K562 (cell line): ENCODE measurements around the gene CUX1. TPM values are rescaled to one million over a fixed set of nuclear protein-coding genes. Genes with fewer than 3 reads are reported as not detected.

Experiments
- ATAC-seq: fragments of 200-7000 bp; cut with Tn5 transposase; 3 replicates; pipeline ENCODE4 v1.9.1; 2020; ENCODE audit warnings: moderate library complexity
- BruUV-seq: library from RNA; stranded (reverse); fragments of 400-500 nt; replicated peaks from 2 replicates; lab custom pipeline; 2021; lab: Mats Ljungman, UMichigan
- CTCF ChIA-PET: fragments of 300-600 bp; formaldehyde crosslinking; extraction: SDS; loops from one replicate; lab custom pipeline; 2021; ENCODE audit warnings: low intra/inter-chr PET ratio; lab: Yijun Ruan, JAX
- POLR2A ChIA-PET: fragments of 300-600, 350-650 bp; sonication (Branson Sonifier 250); formaldehyde crosslinking; extraction: SDS; loops from one replicate; lab custom pipeline; 2021; ENCODE audit warnings: antibody characterized with exemption, inconsistent platforms; lab: Yijun Ruan, JAX
- DNase-seq, 4 experiments: peaks; one replicate each; pipeline versions ENCODE4 v3.0.0 to v3.0.0-alpha.2; 2011 to 2018; ENCODE audit warnings: low spot score in 3 of 4, mixed read lengths in 3 of 4; ENCODE audit errors: extremely low read depth in 1 of 4
- FAIRE-seq: peaks from 2 replicates; lab custom pipeline; 2011; peaks lifted over from hg19 to GRCh38; lab: Jason Lieb, UNC
- H2AFZ ChIP-seq: 2 replicates; pipeline ENCODE4 v1.6.0; 2011; ENCODE audit warnings: low read depth, low read length, control low read depth, inconsistent platforms
- H3K27ac ChIP-seq: fragments of 200-600 bp; 3 replicates; pipeline ENCODE4 v1.8.0; 2011; ENCODE audit warnings: low read depth, mild to moderate bottlenecking, control low read depth, inconsistent platforms, low read length, moderate library complexity, mixed read lengths; ENCODE audit errors: extremely low read depth
- H3K27me3 ChIP-seq, 2 experiments: fragments of 300-600 bp in 1 of 2; 2 replicates in 1 of 2; 3 replicates in 1 of 2; pipeline versions ENCODE4 v1.6.0 to v1.8.0; 2011; ENCODE audit warnings: inconsistent platforms in 2 of 2, low read length in 2 of 2, mild to moderate bottlenecking in 1 of 2, mixed read lengths in 1 of 2, moderate library complexity in 1 of 2; ENCODE audit not compliant: control insufficient read depth in 2 of 2, insufficient read depth in 2 of 2
- H3K36me3 ChIP-seq: fragments of 300-600 bp; 3 replicates; pipeline ENCODE4 v1.8.0; 2011; ENCODE audit warnings: mild to moderate bottlenecking, low read length, inconsistent platforms; ENCODE audit not compliant: control insufficient read depth, insufficient read depth
- H3K4me1 ChIP-seq, 2 experiments: fragments of 200-600 bp in 1 of 2; replicated peaks in 1 of 2; 2 replicates in 1 of 2; 3 replicates in 1 of 2; pipeline versions ENCODE4 v1.5.1 to v1.8.0; 2011; ENCODE audit warnings: inconsistent platforms in 2 of 2, low read length in 2 of 2, mild to moderate bottlenecking in 1 of 2, mixed read lengths in 1 of 2, moderate library complexity in 1 of 2; ENCODE audit not compliant: control insufficient read depth in 2 of 2, insufficient read depth in 2 of 2
- H3K4me2 ChIP-seq: 2 replicates; pipeline ENCODE4 v1.6.1; 2011; ENCODE audit warnings: low read length, control low read depth, inconsistent platforms, mixed read lengths; ENCODE audit not compliant: insufficient read depth
- H3K4me3 ChIP-seq: fragments of 200-600 bp; sonication (generic), shearing (Covaris generic); 2 replicates; pipeline ENCODE4 v1.5.1; 2016; ENCODE audit warnings: control low read depth, inconsistent platforms
- H3K79me2 ChIP-seq: fragments of 200-600 bp; 3 replicates; pipeline ENCODE4 v1.8.0; 2011; ENCODE audit warnings: low read length, inconsistent platforms; ENCODE audit not compliant: control insufficient read depth, insufficient read depth
- H3K9ac ChIP-seq, 2 experiments: 2 replicates each; pipeline versions ENCODE4 v1.6.0 to v1.6.1; 2011; ENCODE audit warnings: low read depth in 2 of 2, low read length in 2 of 2, control low read depth in 1 of 2, inconsistent platforms in 1 of 2, mild to moderate bottlenecking in 1 of 2, mixed read lengths in 1 of 2; ENCODE audit not compliant: insufficient read depth in 1 of 2
- H3K9me1 ChIP-seq: one replicate; pipeline ENCODE4 v1.6.0; 2011; ENCODE audit warnings: inconsistent platforms, mild to moderate bottlenecking, low read length, moderate library complexity; ENCODE audit not compliant: control insufficient read depth, insufficient read depth
- H3K9me3 ChIP-seq: replicated peaks from 2 replicates; pipeline ENCODE4 v1.5.1; 2011; ENCODE audit warnings: low read depth, low read length, inconsistent platforms; ENCODE audit not compliant: control insufficient read depth, insufficient read depth
- H4K20me1 ChIP-seq: replicated peaks from 2 replicates; pipeline ENCODE4 v1.6.1; 2011; ENCODE audit warnings: low read length, inconsistent platforms, mixed read lengths; ENCODE audit not compliant: control insufficient read depth, insufficient read depth
- FIP1L1 ChIP-seq: fragments of 200-400 bp; formaldehyde crosslinking; IDR thresholded peaks from 2 replicates; pipeline ENCODE4 v1.6.1; 2018; ENCODE audit warnings: mild to moderate bottlenecking, low read depth, low read length; ENCODE audit not compliant: poor library complexity, severe bottlenecking
- SMAD4 ChIP-seq: fragments of 250-450 bp; sonication (Bioruptor Pico); conservative IDR thresholded peaks from 2 replicates; pipeline ENCODE4 v1.8.0; 2021; ENCODE audit warnings: inconsistent platforms, mild to moderate bottlenecking, moderate library complexity
- STAG1 ChIP-seq: sonication (generic); formaldehyde crosslinking; IDR thresholded peaks from 2 replicates; pipeline ENCODE4 v1.5.0; 2020; ENCODE audit warnings: missing genetic modification reagents, borderline replicate concordance
- WGBS: fragments of 100-300 bp; shearing (Covaris generic); methylation state at CpG from one replicate; pipeline ENCODE4 v1.1.6; 2016; ENCODE audit warnings: low coverage, mixed read lengths; ENCODE audit not compliant: insufficient coverage; ENCODE audit errors: missing lambda C conversion rate; 5-methylcytosine and 5-hydroxymethylcytosine counted together
- in situ Hi-C: fragments of 300-500 bp; cut with MboI; formaldehyde crosslinking; loops from 4 replicates; pipeline ENCODE4 v1.15.0; 2018; ENCODE audit warnings: inconsistent platforms, mixed read lengths
- intact Hi-C: fragments of 100-400 bp; cut with micrococcal nuclease; formaldehyde crosslinking; loops from 2 replicates; pipeline ENCODE4 v1.14.2; 2022
- polyA plus RNA-seq, 8 experiments: library from polyadenylated mRNA; depleted of rRNA in 4 of 8; stranded (reverse) in 5 of 8; unstranded in 3 of 8; fragments of >200 nt; fragmentation: Nextera tagmentation in 2 of 8; fragmentation: Illumina TruSeq in 1 of 8; extraction: Ambion mirVana in 2 of 8; extraction: Trizol in 1 of 8; gene quantifications; 2 replicates each; pipeline versions ENCODE4 v1.2.1 to v1.2.3, GENCODE V29; 2011 to 2014; ENCODE audit warnings: inconsistent platforms in 1 of 8, missing spikeins in 1 of 8
- total RNA-seq, 7 experiments: library from RNA; depleted of rRNA in 6 of 7; stranded (reverse); fragments of >200 nt in 6 of 7; fragmentation: Illumina TruSeq in 2 of 7; extraction: Trizol in 2 of 7; gene quantifications; 2 replicates each; pipeline versions ENCODE4 v1.2.1 to v1.2.3, GENCODE V29; 2011 to 2021; ENCODE audit warnings: low replicate concordance in 1 of 7

CUX1 gene
- total and polyA plus RNA-seq, 9 of the 15 experiments (the other 6 are each of a cell fraction or from before 2014, with no cell fraction given) = 3.6 to 55.3 (median 25.2) TPM

- Histone ChIP-seq H3K4me3 (no peak overlapping the region), H3K9ac (peak overlapping the region in 1 of 2 experiments; percentile 85; a peak in 2 of 4 replicates), H3K9me1 (no peaks in the 10 kb centered on the region), H2AFZ (no peak overlapping the region), H3K9me3 (no peaks in the 10 kb centered on the region), H3K27ac (peak overlapping the region; percentile 20; the same call in 1 of the 3 replicates), H3K27me3 (no peaks in the 10 kb centered on the region), H3K36me3 (no peaks in the 10 kb centered on the region; the same call in 1 of the 3 replicates), H3K79me2 (peaks cover 91% of the 10 kb centered on the region), H3K4me2 (no peak overlapping the region; the same call in 1 of the 2 replicates), H3K4me1 (peaks cover 12 to 18% of the 10 kb centered on the region in 2 experiments), H4K20me1 (peaks cover 12% of the 10 kb centered on the region)
- DNase-seq = no peak
- intact Hi-C loops (no loop called here), in situ Hi-C loops (no loop called here)
- no peak for FAIRE-seq
- TF ChIP-seq FIP1L1 = no peak
- ChIA-PET CTCF (no interaction called here), POLR2A (interaction anchor here (0.6 to 1.5 kb wide), 4 partner anchors 9 to 310 kb away, joined by 3 to 7 read pairs (median 4); no protein-coding TSS in a partner anchor)
- no TSS peak for BruUV-seq
- 81% methylated on average over 9 of the region's 9 CpGs for WGBS
- ATAC-seq = peak; percentile 13; the same call in 1 of the 3 replicates
These were observed 78.9 kb downstream of the CUX1 start for GRCh38 chr7:101896316-101896715.

- no peaks in the 10 kb centered on the region for H3K9me3 ChIP-seq
- 0 out of 2 replicates have a peak, but pooled peaks have one; percentile 27 for TF ChIP-seq SMAD4 (CRISPR knock-in tag)
- TF ChIP-seq STAG1 = no peak
- no peaks in the 10 kb centered on the region; the same call in 1 of the 3 replicates for H3K36me3 ChIP-seq
- peaks cover 18 to 24% of the 10 kb centered on the region in 2 experiments for H3K4me1 ChIP-seq
- no peaks in the 10 kb centered on the region for H3K9me1 ChIP-seq
- H3K9ac ChIP-seq = peak overlapping the region; percentile 7 to 37; a peak in 1 of 4 replicates
- in situ Hi-C loops (no loop called here), intact Hi-C loops (no loop called here)
- peak overlapping the region; percentile 20; the same call in 1 of the 3 replicates for H3K27ac ChIP-seq
- ATAC-seq = peak; percentile 61
- peak overlapping the region; percentile 23 for H3K4me2 ChIP-seq
- ChIA-PET POLR2A (interaction anchor here (0.6 to 4.3 kb wide), 4 partner anchors 10 to 309 kb away, joined by 3 to 17 read pairs (median 4); no protein-coding TSS in a partner anchor), CTCF (no interaction called here)
- H3K4me3 ChIP-seq = no peak overlapping the region
- H3K79me2 ChIP-seq = peaks cover 91% of the 10 kb centered on the region
- peaks cover 12% of the 10 kb centered on the region for H4K20me1 ChIP-seq
- H3K27me3 ChIP-seq = no peaks in the 10 kb centered on the region
- FAIRE-seq = peak; percentile 65
- no peak for DNase-seq
- BruUV-seq = no TSS peak
- 77% methylated on average over 7 of the region's 7 CpGs for WGBS
- H2AFZ ChIP-seq = no peak overlapping the region
These were observed 79.5 kb downstream of the CUX1 start for GRCh38 chr7:101896941-101897340.
